Brain microvascular endothelial cell (primary cell): ENCODE data around the gene OTUD5.
"Not testable (repeated sequence)": the region's sequence is repeated elsewhere in the genome, so short reads cannot be mapped to it uniquely, and the experiment has no call there.

Experiments
- DNase-seq: peaks from one replicate; pipeline ENCODE4 v3.0.0-alpha.2; 2020
- H3K27ac ChIP-seq: fragments of 250-450 bp; sonication (Bioruptor Pico); 2 replicates; pipeline ENCODE4 v1.5.1; 2020; ENCODE audit warnings: mild to moderate bottlenecking, moderate library complexity
- H3K27me3 ChIP-seq: fragments of 250-450 bp; sonication (Bioruptor Pico); replicated peaks from 2 replicates; pipeline ENCODE4 v1.5.1; 2020; ENCODE audit warnings: mild to moderate bottlenecking
- H3K36me3 ChIP-seq: fragments of 250-450 bp; sonication (Bioruptor Pico); replicated peaks from 2 replicates; pipeline ENCODE4 v1.5.1; 2020; ENCODE audit warnings: mild to moderate bottlenecking
- H3K4me3 ChIP-seq: 2 replicates; pipeline ENCODE4 v1.5.1; 2011; ENCODE audit warnings: low read depth, mild to moderate bottlenecking, control low read depth, low read length, moderate library complexity
- CTCF ChIP-seq: IDR thresholded peaks from 2 replicates; pipeline ENCODE4 v1.5.1; 2011; ENCODE audit warnings: low read depth, mild to moderate bottlenecking, moderate library complexity, low read length, control low read depth, inconsistent platforms; ENCODE audit errors: missing control alignments
- in situ Hi-C: cut with HindIII; loops from 2 replicates; pipeline ENCODE4 v1.10.0; 2017; ENCODE audit warnings: low sequenced_read_pairs, low pct_ligation_motif_present

Gene OTUD5

GRCh38 chrX:48983896-48984295 is 26.5 kb upstream of the OTUD5 start:
- no peak overlapping the region for H3K27ac ChIP-seq
- no peak overlapping the region for H3K4me3 ChIP-seq
- no peak for DNase-seq
- H3K27me3 ChIP-seq = no peaks in the 10 kb centered on the region
- in situ Hi-C loops = no loop called here
- H3K36me3 ChIP-seq = peaks cover 6% of the 10 kb centered on the region
- TF ChIP-seq CTCF = no peak

DNA sequence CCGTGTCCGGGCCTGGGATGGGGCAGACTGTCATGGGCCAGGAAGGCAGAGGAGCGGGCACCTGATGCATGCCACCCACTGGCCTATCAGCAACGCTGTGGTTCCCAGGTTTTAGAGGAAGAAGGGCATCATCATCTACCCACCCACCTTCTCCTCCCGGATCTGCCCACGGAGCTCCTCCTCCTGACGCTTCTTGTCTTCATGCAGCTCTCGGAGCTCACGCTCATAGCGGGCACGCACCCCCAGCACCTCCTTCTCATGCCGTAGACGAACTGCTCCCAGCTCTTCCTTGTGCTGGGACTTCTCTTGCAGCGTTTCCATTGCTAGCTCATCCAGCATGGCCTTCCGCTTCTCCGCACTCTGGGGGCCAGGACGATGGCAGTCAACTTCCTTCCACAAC is 25.7 kb upstream of the OTUD5 start:
- DNase-seq = no peak
- no peaks in the 10 kb centered on the region for H3K27me3 ChIP-seq
- H3K36me3 ChIP-seq = peaks cover 6% of the 10 kb centered on the region
- H3K27ac ChIP-seq = no peak overlapping the region
- no peak overlapping the region for H3K4me3 ChIP-seq
- no peak for TF ChIP-seq CTCF
- in situ Hi-C loops = no loop called here

DNA sequence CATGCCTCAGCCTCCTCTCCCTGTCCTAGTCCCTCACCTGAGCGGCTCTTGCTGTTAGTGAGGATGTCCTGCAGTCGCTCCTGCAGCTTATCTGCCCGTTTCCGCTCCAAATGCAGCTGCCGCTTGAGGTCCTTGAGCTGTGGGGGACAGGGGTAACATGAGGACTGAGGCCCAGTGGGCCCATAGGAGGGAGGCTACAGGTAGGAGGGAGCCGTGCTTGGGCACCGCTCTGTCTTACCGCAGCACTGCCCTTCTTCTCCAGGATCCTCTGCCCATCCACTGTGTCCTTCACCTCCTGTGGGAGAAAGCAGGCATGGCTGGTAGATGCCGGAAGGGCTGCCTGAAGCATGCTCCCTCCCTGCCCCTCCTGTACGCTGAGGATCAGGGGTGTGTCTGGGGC is 23.8 kb upstream of the OTUD5 start:
- H3K36me3 ChIP-seq = peaks cover 6% of the 10 kb centered on the region
- in situ Hi-C loops = no loop called here
- no peak overlapping the region for H3K4me3 ChIP-seq
- H3K27ac ChIP-seq = no peak overlapping the region
- TF ChIP-seq CTCF = no peak
- no peak for DNase-seq
- H3K27me3 ChIP-seq = no peaks in the 10 kb centered on the region

- H3K36me3 ChIP-seq, in situ Hi-C loops, H3K4me3 ChIP-seq, H3K27me3 ChIP-seq, H3K27ac ChIP-seq, DNase-seq: not testable (repeated sequence)
Measured at GRCh38 chrX:48980341-48980740, 22.9 kb upstream of the OTUD5 start.

- no peak for DNase-seq
- in situ Hi-C loops = no loop called here
- Histone ChIP-seq H3K27me3 (no peaks in the 10 kb centered on the region), H3K36me3 (peaks cover 6% of the 10 kb centered on the region), H3K27ac (no peak overlapping the region), H3K4me3 (no peak overlapping the region)
- TF ChIP-seq CTCF = no peak
Measured at GRCh38 chrX:48978226-48978625, 20.8 kb upstream of the OTUD5 start.

GRCh38 chrX:48976086-48976485 is 18.7 kb upstream of the OTUD5 start:
- no peak for DNase-seq
- in situ Hi-C loops = no loop called here
- H3K27me3 ChIP-seq = no peaks in the 10 kb centered on the region
- no peak for TF ChIP-seq CTCF
- no peak overlapping the region for H3K4me3 ChIP-seq
- no peaks in the 10 kb centered on the region for H3K36me3 ChIP-seq
- no peak overlapping the region for H3K27ac ChIP-seq
